WERI-Rb-1 (cell line): Measurements from ENCODE around the gene EMB.

Experiments
- DNase-seq: peaks from one replicate; pipeline ENCODE4 v3.0.0-alpha.2; 2020
- H3K27ac ChIP-seq: fragments of 250-450 bp; sonication (Bioruptor Pico); 2 replicates; pipeline ENCODE4 v1.5.1; 2020; ENCODE audit warnings: mild to moderate bottlenecking, moderate library complexity
- H3K27me3 ChIP-seq: fragments of 250-450 bp; sonication (Bioruptor Pico); 2 replicates; pipeline ENCODE4 v1.5.1; 2021; ENCODE audit warnings: mild to moderate bottlenecking, low read depth, moderate library complexity; ENCODE audit not compliant: insufficient read depth, severe bottlenecking
- H3K36me3 ChIP-seq: fragments of 250-450 bp; sonication (Bioruptor Pico); 2 replicates; pipeline ENCODE4 v1.5.1; 2020; ENCODE audit warnings: mild to moderate bottlenecking, moderate library complexity
- H3K4me3 ChIP-seq: 2 replicates; pipeline ENCODE4 v1.5.1; 2011; ENCODE audit warnings: low read depth, mild to moderate bottlenecking, control low read depth, low read length
- H3K9me3 ChIP-seq: fragments of 250-450 bp; sonication (Bioruptor Pico); 2 replicates; pipeline ENCODE4 v1.5.1; 2021; ENCODE audit warnings: mild to moderate bottlenecking, moderate library complexity; ENCODE audit not compliant: severe bottlenecking
- CTCF ChIP-seq: IDR thresholded peaks from 2 replicates; pipeline ENCODE4 v1.5.1; 2011; ENCODE audit warnings: low read depth, mild to moderate bottlenecking, control low read depth, inconsistent platforms, low read length

Gene EMB

DNA sequence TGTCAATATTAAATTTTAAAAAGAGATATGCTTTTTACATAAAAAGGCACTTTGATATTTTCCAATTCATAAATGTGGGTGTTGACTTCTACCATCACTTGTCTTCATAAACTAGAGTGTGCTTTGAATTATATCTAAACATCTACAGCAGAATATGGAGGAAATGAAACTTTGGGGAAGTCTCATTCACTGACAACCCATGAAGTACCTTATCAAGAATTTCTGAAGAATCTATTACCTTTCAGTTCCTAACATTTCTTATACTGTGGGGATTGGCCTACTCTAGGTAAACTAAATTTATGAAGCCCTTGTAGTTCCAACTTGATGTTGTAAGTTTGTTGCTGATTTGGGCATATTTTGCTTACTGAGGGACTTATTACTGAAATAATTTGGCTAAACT lies 81.9 kb downstream of the EMB start:
- H3K27ac ChIP-seq: no peak overlapping the region
- no peaks in the 10 kb centered on the region for H3K9me3 ChIP-seq
- no peak overlapping the region for H3K4me3 ChIP-seq
- DNase-seq: no peak
- no peak for TF ChIP-seq CTCF
- no peaks in the 10 kb centered on the region for H3K36me3 ChIP-seq
- H3K27me3 ChIP-seq: no peaks in the 10 kb centered on the region

GRCh38 chr5:50352382-50352781 lies 88.7 kb downstream of the EMB start:
- H3K27me3 ChIP-seq: no peaks in the 10 kb centered on the region
- no peaks in the 10 kb centered on the region for H3K36me3 ChIP-seq
- no peak for DNase-seq
- no peaks in the 10 kb centered on the region for H3K9me3 ChIP-seq
- H3K27ac ChIP-seq: no peak overlapping the region
- no peak for TF ChIP-seq CTCF
- no peak overlapping the region for H3K4me3 ChIP-seq
